HG02588 (cell line): ENCODE data around the gene SMARCD3.

Experiments used
- ATAC-seq: cut with Tn5 transposase; IDR thresholded peaks from one replicate; pipeline ENCODE4 v1.9.1; 2021; ENCODE audit warnings: mild to moderate bottlenecking, moderate library complexity; ENCODE audit not compliant: unreplicated experiment

The SMARCD3 gene

DNA sequence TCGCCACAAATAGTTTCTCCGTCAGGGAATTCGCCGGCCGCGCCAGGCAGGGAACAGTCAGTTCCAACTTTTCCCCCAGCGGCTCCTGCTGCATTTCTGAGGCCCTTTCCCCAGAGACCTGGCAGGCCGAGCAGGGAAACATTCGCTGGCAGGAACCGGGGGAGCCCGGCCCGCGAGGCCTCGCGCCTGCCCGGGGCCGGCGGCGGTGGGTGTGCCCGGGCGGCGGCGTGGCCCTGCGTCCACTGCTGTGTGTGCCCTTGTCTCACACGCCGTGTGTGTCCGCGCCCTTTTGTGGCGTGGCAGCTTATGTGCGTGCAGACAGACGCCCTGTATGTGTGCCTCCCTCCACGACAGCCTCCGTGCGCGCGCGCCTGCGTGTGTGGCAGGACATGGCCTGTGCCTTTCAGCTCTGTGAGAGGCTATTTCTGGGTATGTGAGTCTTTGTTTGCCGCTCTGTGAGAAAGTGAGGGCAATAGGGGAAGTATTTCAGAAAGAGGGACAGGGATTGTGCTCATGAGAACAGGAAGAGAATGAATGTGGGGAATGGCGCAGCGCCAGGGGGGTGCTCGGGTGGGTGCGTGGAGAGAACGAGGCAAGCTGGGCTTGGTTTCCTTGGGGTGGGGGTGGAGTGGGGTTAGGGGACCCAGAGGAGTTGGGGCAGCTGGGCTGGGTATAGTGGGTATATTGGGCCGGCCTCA lies 689 bp upstream of the SMARCD3 start:
- ATAC-seq: no peak

DNA sequence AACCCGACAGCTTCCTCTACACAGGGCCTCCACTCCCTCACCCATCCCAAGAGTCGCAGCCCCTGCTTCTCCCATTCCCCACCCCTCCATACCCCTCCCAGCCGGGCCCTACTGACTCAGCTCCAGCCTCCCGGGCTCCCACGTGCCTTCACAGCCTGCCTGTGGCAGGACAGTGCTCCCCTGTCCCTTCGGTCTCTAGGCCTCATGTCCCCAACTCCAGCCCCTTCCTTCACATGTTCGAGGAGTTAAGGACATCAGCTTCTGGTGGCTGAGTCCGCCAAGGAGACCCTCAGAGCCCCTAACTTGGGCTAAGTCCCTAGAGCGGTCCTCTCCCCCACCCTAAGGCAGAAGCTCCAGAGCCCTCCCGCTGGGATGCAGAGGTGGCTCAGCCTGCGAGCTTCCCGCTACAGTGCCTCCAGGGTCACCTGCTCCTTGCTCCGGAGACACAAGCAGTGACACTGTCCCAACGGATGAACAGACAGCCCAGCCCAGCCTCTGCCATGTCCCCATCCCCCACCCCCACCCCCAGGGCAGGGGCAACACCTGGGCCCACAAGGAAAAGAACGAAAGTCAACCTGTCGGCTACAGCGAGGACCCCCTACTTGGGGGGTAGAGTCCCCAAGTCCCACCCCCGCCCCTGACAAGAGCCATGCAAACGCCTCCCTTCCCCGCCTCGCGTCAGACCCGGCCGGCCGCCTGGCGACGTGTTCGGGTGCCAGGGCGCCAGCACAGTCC lies 716 bp downstream of the SMARCD3 start:
- ATAC-seq: no peak

DNA sequence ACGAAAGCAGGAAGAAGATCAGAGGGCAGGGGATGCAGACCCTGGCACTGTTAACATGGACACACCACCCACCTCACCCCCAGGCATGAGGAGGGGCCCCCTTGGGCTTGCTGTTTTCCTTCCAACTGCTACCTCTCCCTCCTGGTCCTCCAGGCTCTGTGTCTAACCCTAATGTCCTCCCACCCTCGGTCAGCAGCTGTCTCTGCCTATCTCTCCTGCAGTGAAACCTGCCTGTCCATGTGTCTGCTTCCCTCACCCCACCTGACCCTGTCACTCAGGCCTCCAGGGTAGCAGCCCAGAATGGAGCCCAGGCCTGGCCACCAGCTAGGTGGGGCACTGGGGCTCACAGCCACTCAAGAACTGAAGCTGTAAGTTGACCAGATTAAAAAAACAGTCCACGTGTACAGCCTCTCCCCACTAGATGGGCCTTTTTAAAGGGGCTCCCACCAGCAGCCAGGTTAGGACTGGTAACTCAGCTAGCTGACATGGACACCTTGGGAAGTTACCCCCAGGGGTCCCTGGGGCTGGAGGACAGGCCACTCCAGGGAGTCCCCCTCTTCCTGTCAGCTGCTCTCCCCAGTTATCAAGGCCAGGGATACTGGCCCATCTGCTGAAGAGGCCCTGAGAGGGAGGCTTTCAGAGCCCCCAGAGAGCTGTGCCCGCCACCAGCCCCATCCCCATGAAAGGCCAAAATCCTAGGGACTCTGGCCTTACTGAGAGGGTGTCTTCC lies 1.5 kb downstream of the SMARCD3 start:
- no peak for ATAC-seq

DNA sequence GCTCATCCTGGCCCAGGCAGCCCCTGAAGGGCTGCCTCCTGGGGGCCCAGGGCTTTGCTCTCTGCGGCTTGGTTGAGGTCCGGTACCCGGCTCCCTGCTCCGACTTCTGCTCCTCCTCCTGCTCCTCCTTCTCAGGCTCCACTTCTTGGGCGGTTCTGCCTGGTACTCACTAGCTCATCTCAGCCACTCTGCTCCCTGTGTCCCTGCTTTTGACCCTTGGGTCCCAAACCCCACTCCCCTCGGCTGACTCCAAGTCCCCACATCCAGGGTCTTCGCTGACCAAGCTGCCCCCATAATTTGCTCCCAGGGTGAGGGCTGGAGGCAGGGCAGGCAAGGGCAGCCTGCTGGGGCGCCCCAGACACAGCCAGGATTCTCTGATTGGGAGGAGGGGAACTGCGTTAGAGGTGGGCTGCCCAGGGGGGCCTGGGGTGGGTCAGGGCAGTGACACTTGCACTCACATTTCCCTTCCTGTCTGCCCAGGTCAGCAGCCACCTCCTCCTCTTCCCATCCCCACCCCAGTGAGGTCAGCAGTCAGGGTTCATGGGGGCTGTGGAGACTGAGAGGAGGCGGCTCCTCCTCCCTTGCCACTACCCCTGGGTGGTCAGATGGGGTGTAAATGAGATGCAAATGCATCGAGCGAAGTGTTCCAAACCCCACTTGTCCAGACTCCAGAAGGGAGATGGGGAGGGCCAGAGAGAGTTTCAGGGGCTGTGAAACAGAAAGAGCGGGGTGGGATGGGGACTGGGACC lies 2.2 kb downstream of the SMARCD3 start:
- ATAC-seq: no peak

DNA sequence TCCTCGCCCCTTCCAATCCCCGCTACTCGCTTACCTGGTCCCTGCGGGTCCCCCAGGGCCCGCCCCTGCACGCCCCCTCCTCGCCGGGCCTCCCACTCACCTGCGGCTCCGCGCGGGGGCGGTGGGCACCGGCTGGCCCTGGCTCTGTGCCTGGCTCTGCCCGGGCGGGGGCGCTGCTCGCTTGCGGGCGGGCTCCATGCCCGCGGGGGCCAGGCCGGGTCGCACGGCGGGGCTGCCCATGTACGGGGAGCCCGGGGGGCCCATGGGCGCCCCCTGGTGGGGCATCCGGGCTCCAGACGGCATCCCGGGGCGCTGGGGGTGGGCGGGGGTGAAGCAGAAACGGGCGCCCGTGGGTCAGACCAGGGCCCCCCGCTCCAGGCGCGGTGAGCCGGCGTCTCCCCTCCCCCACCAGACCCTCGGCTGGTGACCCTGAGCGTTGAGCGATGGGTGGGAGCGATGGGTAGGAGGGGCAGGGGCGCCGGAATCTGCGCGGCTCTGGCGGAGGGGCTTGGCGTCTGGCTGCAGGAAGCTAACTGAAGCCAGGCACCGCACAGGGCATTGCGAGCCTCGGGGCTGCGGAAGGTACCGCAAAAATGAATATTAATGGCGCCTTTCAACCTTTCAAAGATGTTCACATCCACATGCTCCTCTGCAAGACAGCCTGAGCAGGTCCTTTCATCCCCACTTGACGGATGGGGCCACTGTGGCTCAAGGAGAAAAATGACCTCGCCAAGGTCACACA lies 3.0 kb downstream of the SMARCD3 start:
- ATAC-seq: no peak

DNA sequence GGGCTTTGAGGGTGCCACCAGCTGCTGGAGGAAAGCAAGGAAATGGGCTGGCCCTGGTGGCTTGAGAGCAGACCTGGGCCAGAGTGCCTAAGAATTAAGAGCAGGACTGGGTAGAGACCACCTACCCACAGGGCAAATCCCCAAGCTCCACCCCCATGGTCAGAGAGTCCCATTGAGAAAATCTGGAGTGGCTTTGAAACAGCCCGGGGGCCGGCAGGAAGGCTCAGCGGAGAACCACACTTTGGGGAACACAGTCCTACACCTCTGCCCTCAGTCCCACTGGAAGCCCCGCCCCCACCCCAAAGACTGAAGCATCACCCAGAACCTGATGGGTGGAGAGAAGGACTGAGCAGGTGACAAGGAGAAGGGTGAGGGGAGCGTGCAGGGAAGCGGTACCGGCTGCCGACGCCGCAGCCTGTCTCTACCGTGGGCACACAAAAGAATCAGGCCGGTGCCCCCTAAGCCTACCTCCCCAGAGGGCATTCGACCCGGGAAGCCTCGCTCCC lies 3.6 kb downstream of the SMARCD3 start:
- no peak for ATAC-seq

DNA sequence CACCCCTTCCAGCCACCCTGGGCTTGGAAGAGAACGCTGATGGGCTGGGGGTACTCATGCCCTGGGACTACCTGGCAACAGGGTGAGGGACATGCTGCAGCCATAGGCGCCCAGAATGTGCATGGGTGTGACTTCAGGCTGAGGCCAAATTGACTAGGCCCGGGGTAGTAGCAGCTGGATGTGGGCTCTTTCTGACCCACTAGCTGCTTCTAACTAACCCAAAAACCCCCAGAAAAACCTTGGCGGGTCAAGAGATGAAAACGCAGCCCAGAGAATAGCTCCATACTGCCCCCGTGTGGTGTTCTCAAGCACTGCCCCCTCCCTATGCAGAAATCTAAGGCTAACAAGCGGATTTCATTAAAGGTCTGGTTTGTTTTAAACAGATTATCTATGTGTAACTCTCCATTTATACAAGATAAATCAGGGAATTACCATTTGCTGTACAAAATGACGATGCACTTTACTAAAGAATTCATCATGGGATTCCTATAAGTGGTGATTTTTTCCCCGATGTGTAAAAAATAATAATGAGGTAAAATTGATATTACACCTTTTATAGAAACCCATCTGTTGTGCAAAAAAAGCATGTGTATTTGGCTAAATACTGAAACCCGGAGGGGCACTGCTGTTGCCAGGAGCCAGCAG lies 4.2 kb downstream of the SMARCD3 start:
- no peak for ATAC-seq

DNA sequence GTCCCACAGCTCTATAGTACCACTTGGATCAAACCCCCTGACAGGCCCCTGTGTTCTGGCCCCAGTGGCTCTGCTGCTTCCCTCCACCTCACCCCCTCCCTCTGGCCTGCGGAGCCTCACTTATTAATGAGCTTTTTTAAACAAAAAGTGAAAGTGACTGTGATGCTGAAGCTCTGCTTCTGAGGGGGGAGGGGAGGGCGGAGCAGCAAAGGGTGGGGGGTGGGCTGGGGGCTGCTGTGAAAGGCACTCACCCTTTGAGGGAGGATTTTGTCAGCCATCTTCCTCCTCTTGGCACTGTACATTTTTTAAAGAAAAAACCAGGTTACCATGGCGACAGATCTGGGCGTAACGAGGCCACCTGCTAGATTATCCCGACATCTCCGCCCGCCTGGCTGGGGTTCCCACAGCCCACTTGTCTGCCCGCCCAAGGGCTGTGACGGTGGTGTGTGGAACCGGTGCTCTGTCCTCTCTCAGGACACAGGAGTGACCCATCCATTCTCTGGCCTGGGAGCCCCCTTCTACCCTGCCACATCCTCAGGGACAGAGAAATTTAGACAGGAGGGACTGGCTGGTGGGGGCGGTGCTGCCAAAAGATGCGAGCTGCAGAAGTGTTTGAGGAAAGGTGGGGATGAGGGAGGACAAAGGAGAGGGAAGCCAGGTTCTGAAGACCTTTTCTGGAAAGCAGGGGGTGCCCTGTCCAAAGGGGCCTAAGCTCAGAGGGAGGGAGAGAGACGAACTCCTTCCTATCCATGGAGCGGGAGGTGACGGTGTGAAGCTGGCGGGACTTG lies 4.9 kb downstream of the SMARCD3 start:
- ATAC-seq: no peak

DNA sequence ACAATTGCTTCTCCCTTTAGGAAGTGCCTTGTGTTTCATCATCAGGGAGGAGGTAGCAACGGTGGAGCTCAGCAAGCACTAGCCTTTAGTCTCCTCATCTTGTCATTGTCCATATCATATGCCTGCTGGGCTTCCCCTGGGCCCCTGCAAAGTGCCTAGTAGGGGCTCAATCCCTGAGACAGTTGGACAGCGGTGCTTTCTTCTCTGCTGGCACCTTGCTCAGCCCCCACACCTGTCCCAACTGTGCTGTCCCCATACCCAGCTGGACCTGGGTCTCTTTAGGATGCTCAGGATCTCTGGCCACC lies 5.5 kb downstream of the SMARCD3 start:
- no peak for ATAC-seq

DNA sequence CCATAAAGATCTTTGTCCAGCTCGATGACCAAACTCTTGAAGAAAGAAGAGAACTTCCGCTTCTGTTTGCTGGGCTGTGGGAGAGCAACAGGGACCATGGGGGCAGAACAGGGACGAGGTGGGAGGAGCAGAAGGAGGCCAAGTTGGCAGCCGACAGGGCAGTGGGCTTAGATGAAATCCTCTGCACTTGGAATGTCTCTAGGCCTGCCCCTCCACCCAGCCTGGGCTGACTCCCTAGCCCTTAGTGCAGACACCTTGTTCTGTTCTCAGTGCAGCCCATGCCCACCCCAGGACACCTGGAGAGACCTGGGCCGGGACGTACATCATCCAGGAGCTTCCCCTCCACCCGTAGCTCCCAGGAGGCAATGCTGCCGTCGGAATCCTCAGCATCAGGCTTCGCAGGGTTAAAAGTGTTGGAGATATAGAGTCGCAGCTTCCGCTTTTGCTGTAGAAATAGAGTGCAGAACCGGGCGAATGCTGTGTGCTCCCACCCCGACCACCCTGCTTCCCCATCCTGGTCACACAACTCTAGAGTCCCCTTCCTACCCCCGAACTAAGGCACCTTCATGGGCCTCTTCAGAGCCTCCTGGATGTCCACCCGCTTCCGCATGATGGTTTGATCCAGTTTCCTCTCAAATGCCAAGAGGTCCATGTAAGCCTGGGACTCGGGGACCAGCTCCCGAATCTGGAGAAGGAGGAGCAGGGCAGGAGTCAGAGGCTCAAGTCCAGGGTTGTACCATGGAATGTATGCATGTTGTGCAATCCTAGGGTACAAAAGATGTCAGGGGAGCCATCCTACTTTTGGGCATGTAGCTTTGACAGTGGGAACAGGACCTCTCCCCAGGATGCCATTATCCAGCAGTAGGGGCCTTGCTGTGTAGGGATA lies 6.1 kb downstream of the SMARCD3 start:
- no peak for ATAC-seq

DNA sequence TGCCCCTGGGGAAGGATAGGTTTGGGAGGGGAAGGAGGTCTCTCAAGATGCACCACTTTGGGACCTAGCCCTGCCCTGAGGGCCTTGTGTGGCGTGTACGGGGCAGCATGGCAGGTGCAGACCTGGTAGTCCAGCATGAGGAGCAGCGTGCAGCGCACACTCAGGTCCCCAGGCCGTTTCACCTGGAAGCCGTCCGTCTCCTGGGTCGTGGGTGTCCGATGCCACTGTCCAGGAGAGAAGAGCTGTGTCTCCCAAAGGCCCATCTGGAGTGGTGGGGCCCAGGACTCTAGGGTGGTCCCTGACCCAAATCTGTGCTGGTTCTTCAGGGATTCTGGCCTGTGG lies 6.8 kb downstream of the SMARCD3 start:
- ATAC-seq: no peak

DNA sequence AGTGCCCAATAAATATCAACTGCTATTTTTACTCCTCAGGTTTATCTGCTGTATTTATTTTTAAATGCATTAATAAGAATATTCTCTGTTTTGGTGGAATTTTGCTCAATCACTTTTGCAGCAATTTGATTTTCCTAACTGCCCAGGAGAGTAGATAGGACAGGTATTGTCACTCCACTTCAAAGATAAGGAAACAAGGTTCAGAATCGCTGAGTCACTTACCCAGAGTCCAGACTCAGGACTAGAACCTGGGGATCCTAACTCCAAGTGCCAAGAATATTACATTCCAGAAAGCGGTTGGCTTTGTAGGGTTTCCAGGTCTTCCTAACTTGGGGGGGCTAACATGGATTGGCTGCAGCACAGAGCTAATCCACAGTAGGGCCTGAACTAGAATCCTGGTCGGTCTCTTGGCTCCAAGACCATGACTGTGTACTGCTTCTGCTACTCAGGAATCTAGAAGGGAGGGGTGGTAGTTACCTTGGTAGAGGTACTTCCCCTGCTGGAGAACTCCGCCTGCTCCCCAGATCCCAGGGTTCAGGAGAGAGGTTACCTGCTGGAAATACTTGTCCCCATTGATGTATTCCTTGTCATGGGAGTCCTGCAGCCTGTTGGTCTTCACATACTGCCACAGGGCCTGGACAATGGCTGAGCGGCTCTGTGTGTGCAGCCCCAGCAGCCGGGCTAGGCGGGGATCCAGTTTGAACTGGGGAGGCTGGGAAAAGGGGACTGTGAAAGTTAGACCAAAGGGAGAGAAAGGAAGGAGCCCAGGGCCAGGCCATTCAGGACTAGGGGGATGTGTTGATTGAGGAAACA lies 7.3 kb downstream of the SMARCD3 start:
- no peak for ATAC-seq

DNA sequence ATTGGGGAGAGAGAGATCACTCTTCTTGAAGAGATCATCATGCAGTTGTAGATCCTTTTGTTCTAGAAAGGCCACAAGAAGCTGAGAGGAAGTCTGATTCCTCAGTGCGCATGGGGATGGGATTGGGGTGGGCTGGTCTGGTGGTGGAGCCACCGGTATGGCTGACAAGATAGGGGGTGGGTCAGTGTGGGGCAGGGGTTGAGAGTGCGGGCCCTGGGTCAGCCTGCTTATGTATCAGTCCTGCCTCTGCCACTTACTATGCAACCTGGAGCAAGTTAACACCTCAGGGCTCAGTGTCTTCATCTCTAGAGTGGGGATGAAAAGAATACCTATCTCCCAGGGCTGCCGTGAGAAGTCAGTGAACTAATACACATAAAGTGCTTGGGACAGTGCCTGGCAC lies 8.0 kb downstream of the SMARCD3 start:
- no peak for ATAC-seq

DNA sequence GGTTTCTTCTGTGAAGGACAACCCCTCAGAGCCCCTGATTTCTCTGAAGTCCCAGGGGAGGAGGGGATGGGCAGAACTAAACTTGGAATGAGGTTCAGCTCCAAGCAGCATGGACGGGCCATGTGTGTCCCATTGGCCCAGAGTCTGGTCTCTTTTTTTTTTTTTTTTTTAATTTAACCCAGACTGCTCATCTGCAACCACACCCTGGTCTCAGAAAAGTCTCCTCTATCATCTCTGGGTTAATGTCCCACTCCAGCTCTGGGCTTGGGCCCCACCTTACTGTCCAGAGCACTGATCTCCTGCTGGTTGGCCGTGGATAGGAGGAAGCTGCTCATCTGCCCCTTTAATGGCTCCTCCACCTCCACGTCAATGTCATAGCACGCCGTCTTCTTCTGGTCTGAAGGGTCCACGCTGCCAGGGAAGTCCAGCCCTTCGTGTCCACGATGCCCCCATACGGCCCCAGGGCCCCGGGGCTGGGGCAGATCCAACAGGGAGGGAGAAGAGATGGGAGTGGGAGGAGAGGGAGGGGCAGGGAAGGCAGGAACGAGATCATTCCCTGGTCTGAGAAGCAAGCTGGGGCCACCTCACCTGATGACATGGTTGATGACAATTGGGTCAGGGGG lies 8.5 kb downstream of the SMARCD3 start:
- no peak for ATAC-seq

DNA sequence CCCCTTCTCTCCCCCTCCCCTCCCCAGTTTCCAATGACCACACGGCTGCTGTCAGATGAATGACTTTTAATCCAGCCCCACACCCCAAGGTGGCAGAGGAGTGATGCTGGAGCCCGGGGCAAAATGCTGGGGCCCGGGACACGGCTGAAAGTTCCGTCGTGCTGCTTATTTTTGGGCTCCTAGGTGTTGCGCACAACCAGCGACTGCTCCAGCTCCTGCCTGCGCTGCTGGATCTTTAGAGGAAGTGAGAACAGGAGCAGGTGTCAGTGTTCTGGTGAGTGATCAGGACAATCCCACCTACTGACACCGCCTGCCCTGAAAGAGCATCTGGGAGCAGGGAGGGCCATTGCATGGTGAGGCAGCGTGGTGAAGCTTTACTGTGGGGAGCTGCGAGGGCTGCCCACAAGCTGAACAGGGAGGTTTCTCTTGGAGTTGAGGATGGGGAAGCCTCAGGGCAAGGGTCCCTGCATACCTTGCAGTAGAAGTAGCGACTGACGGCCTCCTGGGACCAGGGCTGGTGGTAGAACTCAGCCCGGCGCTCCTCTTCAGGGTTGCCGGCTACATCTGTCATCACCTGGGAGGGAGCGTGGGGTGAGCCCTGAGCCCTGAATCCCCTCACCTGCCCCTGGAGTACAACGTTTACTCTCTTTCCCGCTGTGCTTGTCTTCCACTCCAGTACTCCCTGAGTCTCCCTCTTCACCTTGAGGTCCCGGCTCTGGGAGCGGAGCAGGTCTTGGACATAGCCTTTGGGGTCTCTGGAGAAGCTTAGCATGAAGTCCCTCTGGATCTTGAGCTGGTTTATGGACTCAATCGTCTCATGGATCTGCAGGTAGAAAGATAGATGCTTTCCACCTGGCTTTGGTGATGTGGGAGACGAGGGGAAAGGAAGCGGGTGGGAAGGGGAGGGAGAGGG lies 9.3 kb downstream of the SMARCD3 start:
- no peak for ATAC-seq

DNA sequence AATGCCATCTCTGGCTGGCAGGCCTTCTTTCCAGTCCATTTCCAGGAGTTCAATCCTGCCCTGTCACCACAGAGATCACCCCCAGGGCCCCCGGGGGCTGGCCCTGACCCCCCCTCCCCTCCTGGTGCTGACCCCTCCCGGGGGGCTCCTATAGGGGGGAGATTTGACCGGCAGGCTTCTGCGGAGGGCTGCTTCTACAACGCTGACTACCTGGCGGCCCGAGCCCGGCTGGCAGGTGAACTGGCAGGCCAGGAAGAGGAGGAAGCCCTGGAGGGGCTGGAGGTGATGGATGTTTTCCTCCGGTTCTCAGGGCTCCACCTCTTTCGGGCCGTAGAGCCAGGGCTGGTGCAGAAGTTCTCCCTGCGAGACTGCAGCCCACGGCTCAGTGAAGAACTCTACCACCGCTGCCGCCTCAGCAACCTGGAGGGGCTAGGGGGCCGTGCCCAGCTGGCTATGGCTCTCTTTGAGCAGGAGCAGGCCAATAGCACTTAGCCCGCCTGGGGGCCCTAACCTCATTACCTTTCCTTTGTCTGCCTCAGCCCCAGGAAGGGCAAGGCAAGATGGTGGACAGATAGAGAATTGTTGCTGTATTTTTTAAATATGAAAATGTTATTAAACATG lies 10.2 kb downstream of the SMARCD3 start:
- no peak for ATAC-seq
